HG02610 (cell line): Measurements from ENCODE around the gene ASB18.
"Not testable (repeated sequence)": the region's sequence is repeated elsewhere in the genome, so short reads cannot be mapped to it uniquely, and the experiment has no call there.

Experiments used
- ATAC-seq: cut with Tn5 transposase; IDR thresholded peaks from one replicate; pipeline ENCODE4 v1.9.1; 2021; ENCODE audit warnings: mild to moderate bottlenecking, moderate library complexity; ENCODE audit not compliant: unreplicated experiment

Gene ASB18

GRCh38 chr2:236286873-236287545, 22.8 kb upstream of the ASB18 start:
- no peak for ATAC-seq

- ATAC-seq, result no peak
Measured at GRCh38 chr2:236284208-236284607, 20.0 kb upstream of the ASB18 start.

GRCh38 chr2:236282406-236282805, 18.2 kb upstream of the ASB18 start:
- no peak for ATAC-seq

- ATAC-seq, result no peak
Measured at GRCh38 chr2:236281423-236281822, 17.2 kb upstream of the ASB18 start.

- ATAC-seq, result no peak
Measured at GRCh38 chr2:236273126-236273525, 8.9 kb upstream of the ASB18 start.

GRCh38 chr2:236271851-236272250, 7.6 kb upstream of the ASB18 start:
- ATAC-seq, result no peak

- not testable (repeated sequence) for ATAC-seq
Measured at GRCh38 chr2:236269876-236270275, 5.7 kb upstream of the ASB18 start.

GRCh38 chr2:236265675-236266074, 1.5 kb upstream of the ASB18 start:
- ATAC-seq, result no peak

- ATAC-seq, result no peak
Measured at GRCh38 chr2:236262238-236262637, 2.0 kb downstream of the ASB18 start.

- no peak for ATAC-seq
Measured at GRCh38 chr2:236261452-236261851, 2.8 kb downstream of the ASB18 start.

- ATAC-seq, result no peak
Measured at GRCh38 chr2:236259371-236259770, 4.8 kb downstream of the ASB18 start.

- no peak for ATAC-seq
Measured at GRCh38 chr2:236257575-236257974, 6.6 kb downstream of the ASB18 start.

- no peak for ATAC-seq
Measured at GRCh38 chr2:236257136-236257535, 7.1 kb downstream of the ASB18 start.

- ATAC-seq, result no peak
Measured at GRCh38 chr2:236256366-236256985, 7.7 kb downstream of the ASB18 start.

- no peak for ATAC-seq
Measured at GRCh38 chr2:236254674-236255073, 9.5 kb downstream of the ASB18 start.

- no peak for ATAC-seq
Measured at GRCh38 chr2:236254001-236254400, 10.2 kb downstream of the ASB18 start.

- no peak for ATAC-seq
Measured at GRCh38 chr2:236252602-236253001, 11.6 kb downstream of the ASB18 start.

- ATAC-seq, result no peak
Measured at GRCh38 chr2:236250909-236251579, 13.2 kb downstream of the ASB18 start.

- no peak for ATAC-seq
Measured at GRCh38 chr2:236250286-236250685, 13.9 kb downstream of the ASB18 start.

- no peak for ATAC-seq
Measured at GRCh38 chr2:236249066-236249465, 15.1 kb downstream of the ASB18 start.

- no peak for ATAC-seq
Measured at GRCh38 chr2:236246711-236247246, 17.4 kb downstream of the ASB18 start.

GRCh38 chr2:236244256-236244655, 19.9 kb downstream of the ASB18 start:
- ATAC-seq, result no peak
